ENCODE results near the gene C19orf44. TPM values are rescaled to one million over a fixed set of nuclear protein-coding genes. Genes with fewer than 3 reads are reported as not detected.

C19orf44 gene
- total RNA-seq, 4 donors from 2014 or later, result 13.4 to 19.0 (median 15.8) TPM

DNA sequence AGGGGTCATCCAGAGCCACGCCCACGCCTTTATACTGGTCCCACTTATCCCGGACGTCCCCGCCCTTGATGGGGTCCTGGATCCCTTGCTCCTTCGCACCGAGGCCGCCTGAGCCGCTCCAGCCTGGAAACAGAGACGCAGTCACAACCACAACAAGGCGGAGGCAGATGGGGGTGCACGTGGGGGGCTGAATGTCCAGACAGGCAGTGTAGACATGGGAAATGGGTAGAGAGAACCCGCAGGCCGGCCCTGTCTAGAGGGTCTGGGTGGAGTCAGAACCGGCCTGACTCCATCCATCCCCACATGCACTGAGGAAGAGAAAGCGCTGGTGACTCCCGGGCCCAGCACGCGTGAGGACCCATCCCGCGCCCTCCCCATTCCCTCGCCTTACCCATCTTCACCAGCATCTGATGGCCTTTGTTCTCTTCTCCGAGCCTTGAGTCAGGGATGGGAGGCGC, 23.1 kb downstream of the C19orf44 start:
- TF ChIP-seq EP300 (IDR thresholded peaks at IDR 0.05) (no peak), POLR2A (IDR thresholded peaks at IDR 0.05) (no peak)
- TF ChIP-seq, protein P1, sequence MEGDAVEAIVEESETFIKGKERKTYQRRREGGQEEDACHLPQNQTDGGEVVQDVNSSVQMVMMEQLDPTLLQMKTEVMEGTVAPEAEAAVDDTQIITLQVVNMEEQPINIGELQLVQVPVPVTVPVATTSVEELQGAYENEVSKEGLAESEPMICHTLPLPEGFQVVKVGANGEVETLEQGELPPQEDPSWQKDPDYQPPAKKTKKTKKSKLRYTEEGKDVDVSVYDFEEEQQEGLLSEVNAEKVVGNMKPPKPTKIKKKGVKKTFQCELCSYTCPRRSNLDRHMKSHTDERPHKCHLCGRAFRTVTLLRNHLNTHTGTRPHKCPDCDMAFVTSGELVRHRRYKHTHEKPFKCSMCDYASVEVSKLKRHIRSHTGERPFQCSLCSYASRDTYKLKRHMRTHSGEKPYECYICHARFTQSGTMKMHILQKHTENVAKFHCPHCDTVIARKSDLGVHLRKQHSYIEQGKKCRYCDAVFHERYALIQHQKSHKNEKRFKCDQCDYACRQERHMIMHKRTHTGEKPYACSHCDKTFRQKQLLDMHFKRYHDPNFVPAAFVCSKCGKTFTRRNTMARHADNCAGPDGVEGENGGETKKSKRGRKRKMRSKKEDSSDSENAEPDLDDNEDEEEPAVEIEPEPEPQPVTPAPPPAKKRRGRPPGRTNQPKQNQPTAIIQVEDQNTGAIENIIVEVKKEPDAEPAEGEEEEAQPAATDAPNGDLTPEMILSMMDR (IDR thresholded peaks at IDR 0.05), result no peak
- 90 to 93% methylated on average over 24 of the region's 24 CpGs for WGBS, 2 donors
- H3K36me3 ChIP-seq, result peaks cover 14 to 100% (median 43%) of the 10 kb centered on the region in 3 donors

DNA sequence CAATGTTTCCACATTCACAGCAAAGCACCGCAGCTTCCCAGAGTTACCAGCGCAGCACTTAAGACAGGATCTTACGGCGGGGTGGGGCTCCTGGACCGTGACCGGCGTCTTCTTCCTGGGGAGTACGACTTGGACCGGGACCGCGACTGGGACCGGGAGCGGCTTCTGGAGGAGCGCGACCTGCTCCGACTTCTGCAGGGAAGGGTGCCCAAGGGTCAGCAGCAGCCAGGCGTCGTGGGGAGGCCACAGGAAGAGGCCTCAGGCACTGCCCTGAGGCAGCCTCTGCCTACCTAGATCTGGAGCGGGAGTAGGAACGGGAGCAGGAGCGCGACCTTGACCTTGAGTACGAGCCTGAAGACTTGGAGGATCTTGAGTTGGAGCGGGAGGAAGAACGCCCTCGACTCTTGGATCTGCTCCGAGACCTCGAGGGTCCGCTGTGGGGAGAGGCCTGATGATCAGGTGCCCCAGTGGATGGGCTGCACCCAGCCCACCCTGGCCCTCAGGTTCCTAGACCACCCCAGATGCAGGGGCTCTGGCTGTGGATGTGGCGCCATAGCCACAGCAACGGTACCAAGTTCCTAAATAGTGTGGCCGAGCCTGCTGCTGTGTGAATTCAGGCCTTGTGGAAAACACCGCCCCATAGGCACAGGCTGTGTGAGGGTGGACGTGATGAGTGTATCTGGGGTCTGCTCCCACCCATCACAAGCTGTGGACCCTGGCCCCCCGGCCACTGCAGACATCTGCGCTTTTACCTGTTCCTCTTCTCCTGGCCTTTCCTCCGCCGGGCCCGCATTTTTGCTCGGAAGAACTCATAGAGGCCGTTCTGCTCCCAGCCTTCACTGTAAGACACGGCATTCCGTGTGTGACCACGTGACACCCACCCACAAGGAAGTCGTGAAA, 24.1 kb downstream of the C19orf44 start:
- TF ChIP-seq EP300 (IDR thresholded peaks at IDR 0.05), result no peak
- no peak for TF ChIP-seq POLR2A (IDR thresholded peaks at IDR 0.05)
- TF ChIP-seq, protein P1 (IDR thresholded peaks at IDR 0.05), result no peak
- WGBS, 2 donors, result 85 to 88% methylated on average over 41 to 45 of the region's 45 CpGs
- no peaks in the 10 kb centered on the region for H3K4me1 ChIP-seq

More for the DNA sequence above, 23.1 kb downstream of the C19orf44 start:
- H3K27ac ChIP-seq, result no peak overlapping the region
- no peak overlapping the region for H3K4me3 ChIP-seq
- no peaks in the 10 kb centered on the region for H3K4me1 ChIP-seq
- no peaks in the 10 kb centered on the region for H3K9me3 ChIP-seq
- DNase-seq (ENCODE audit: low spot score in 2 of 2), result no peak
- H3K27me3 ChIP-seq, result no peaks in the 10 kb centered on the region

DNA sequence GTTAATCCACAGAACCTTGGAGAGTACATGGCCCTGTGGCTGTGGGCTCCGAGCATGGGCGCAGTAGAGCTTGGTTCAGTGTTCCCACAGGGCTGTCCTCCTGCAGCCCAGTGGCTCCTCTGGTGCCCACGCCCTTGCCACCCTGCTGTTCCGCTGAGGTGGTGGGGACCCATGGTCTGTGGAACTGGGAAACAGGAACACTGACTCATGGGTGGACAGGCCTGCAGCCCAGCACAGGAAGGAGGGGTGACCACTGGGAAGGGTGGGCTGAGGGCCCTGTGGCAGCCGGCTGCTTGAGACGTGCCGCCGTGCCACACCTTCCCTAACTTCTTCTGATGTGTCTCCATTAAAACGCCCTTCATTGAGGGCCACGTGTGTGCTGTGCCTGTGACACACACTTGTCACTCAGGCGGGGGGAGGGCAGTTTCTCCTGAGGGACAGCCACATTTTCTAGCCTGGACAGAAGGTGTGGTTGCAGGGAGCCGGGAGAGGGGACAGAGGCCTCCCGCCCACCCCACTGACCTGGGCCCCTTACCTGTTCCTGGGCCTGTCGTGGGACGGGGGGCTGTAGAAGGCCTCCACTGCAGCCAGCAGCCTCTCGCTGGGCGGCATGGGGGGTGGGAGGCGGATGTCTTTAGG, 24.9 kb downstream of the C19orf44 start:
- H3K27me3 ChIP-seq, result no peaks in the 10 kb centered on the region
- peaks cover 14 to 100% (median 61%) of the 10 kb centered on the region in 3 donors for H3K36me3 ChIP-seq
- no peaks in the 10 kb centered on the region for H3K4me1 ChIP-seq
- H3K4me3 ChIP-seq, result no peak overlapping the region
- no peak for DNase-seq (ENCODE audit: low spot score in 2 of 2)
- no peak for TF ChIP-seq POLR2A (IDR thresholded peaks at IDR 0.05)
- TF ChIP-seq, protein P1 (IDR thresholded peaks at IDR 0.05), result no peak
- no peak for TF ChIP-seq EP300 (IDR thresholded peaks at IDR 0.05)
- 90 to 92% methylated on average over 18 of the region's 18 CpGs for WGBS, 2 donors
- H3K27ac ChIP-seq, result no peak overlapping the region
- H3K9me3 ChIP-seq, result no peaks in the 10 kb centered on the region

More for the DNA sequence above, 24.1 kb downstream of the C19orf44 start:
- Histone ChIP-seq H3K9me3 (no peaks in the 10 kb centered on the region), H3K4me3 (no peak overlapping the region), H3K27ac (no peak overlapping the region), H3K36me3 (peaks cover 14 to 100% (median 53%) of the 10 kb centered on the region in 3 donors), H3K27me3 (no peaks in the 10 kb centered on the region)
- no peak for DNase-seq (ENCODE audit: low spot score in 2 of 2)

DNA sequence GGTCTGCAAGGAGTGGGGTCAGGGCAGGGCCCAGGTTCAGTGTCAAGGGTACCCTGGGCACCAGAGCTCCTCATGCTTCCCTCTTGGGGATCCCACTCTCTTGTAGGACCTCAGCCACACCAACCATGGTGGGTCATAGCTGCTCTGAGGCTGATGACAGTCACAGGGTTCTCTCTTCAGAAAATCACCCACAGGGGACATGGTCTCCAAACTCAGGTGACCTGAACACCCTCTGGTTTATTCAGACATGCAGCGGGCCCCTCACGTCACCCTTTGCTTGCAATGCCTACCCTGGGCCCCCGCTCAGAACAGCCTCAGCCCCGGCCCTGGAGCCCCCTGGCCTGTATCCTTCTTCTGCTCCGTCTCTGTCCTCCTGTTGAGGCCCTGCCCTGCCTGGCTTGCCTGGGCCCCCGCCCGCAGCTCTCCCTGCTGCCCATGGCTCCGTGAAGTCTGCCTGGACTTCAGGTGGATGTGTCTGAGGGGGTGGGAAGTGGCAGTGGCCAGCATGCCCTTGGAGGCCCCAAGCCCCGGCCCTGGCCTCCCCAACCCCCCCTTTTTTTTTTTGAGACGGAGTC, 25.6 kb downstream of the C19orf44 start:
- Histone ChIP-seq H3K27me3 (no peaks in the 10 kb centered on the region), H3K9me3 (no peaks in the 10 kb centered on the region), H3K36me3 (peaks cover 14 to 100% (median 63%) of the 10 kb centered on the region in 3 donors), H3K4me3 (no peak overlapping the region), H3K27ac (no peak overlapping the region), H3K4me1 (no peaks in the 10 kb centered on the region)
- no peak for TF ChIP-seq EP300 (IDR thresholded peaks at IDR 0.05)
- TF ChIP-seq, protein P1 (IDR thresholded peaks at IDR 0.05), result no peak
- 86 to 94% methylated on average over 10 of the region's 10 CpGs for WGBS, 2 donors
- DNase-seq (ENCODE audit: low spot score in 2 of 2), result no peak

Measured in tibial nerve (tissue), 4 donors.